ENCODE results near the gene PGBD5.

The PGBD5 gene

DNA sequence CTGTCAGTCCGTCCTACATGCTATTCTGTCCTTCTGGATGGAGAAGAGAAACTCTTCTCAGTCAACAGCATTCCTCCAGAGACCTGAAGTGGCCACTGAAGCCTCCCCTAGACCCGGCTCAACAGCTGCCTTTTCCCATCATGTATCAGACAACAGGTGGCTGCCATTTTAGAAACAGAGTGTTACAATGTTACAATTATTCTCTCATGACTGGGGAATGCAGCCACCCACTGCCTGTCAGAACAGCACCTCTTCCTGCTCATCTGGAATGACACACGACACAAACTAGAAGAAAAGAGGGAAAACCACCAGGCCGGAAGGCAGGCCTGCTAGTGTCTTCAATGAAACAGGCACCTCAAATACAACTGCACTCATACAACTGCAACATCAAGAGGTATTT is 105.3 kb downstream of the PGBD5 start:
- no peak for DNase-seq

DNA sequence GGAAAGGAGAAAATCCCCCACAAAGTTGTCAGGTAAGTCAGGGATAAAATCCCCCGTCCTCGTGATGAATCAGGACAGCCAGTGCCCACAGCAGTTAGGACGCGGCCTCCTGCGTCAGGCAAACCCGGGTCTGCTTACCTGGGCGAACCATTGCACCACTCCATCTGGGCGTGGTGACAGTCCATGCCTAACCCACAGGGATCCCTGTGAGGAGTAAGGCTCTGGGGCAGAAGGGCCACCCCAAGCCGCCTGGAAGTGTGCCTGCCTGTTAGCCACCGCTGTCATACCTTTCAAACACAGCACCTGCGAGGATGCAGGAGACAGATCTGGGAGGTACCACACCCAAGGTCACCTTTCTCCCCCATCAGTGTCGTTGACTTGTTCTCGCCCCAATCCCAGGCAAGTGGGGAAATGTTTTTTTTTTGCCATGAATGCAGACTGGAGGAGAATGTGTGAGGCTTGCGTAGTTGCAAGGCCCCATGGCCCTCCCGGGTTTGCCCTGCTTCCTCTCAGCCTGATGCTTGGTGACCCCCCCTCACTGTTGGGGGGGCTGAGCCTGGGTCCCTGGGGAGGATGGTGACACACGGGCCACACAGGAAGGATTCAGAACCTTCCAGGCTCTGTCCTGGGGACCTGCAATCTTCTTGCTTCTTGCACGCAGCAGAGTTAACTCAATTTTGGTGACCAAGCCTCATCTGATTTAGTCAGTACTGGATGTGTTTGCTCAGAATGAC is 107.0 kb downstream of the PGBD5 start:
- DNase-seq, result no peak

DNA sequence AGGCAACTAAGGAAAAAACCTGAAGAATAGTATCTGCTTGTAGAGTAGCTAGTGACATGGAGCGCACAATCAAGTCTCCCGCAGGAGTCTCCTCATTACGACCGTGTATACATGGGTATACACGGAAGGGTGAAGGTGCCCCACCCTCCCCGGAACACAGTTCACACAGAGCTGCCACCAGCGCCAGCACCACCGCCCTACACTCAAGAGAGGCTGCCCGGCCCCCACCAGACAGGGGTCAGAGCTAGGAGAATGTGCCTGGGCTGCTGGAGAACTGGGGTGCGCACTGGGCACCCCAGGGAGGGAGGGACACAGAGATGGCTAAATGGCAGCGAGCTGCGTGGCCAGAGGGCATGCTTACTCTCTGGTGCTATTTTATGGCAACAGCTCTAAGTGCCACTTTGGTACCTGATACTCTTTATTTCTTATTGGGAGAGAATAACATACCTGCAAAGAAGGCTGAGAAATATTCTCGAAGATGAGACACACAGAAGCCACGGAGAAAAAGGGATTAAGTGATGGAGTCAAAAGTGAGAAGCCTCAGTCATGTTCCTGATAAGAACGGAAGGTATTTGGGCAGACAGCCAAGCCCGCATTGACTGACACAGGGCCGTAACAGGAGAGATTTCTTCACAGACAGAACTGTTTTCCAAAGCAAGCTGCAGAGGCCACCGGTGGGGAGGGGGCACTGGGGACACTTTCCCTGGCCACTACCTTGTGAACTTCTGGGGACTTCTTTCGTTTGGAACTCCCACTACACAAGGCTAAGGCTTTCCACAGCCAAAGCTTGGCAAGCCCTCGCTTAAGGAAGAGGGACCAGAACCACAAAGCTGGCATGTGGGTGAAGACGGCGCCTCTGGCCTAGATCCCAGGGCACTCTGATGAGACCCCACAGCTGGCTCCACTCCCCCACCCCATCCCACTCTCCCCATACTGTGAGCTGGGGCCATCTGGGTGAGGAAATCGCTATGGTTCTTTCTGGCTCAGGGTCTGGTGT is 108.0 kb downstream of the PGBD5 start:
- no peak for DNase-seq

DNA sequence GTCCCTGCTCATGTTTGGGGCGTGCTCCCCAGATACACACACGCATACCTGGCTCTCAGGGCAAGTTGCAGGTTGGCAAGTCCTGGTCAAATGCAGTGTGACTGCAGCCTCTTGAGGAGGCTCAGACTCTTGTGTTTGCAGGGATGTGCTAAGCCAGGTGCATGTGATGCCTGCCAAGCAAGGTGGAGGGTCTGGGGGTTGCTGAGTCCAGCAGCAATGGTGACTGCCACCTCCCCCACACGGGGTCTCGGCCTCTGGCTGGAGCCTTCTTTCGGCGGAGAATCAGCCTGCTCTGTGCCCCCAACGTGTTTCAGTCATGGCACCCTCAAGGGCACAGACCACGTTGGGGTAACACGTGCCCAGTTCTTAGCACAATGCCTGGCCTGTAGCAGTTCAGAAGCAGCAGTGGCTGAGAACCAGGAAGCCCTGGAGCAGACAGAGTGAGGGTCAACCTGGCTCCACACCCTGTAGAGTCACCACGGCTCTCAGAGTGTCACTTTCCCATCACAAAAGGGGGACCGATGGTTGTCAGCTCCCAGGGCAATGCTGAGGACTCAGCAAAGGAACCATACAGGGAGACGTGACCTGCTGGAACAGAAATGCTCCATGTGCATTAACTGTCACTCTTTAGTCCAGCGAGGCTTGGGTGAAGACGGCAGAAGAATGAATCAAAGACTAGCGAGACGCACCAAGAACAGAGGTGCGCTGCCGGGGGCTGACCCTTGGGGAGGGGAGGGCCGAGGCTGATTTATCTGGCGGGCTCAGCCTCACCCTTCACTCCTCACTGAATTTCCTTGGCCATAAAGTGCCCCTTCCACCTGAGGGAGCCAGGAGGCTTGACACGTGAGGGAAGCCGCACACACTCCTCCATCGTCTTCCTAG is 109.0 kb downstream of the PGBD5 start:
- DNase-seq, result no peak

DNA sequence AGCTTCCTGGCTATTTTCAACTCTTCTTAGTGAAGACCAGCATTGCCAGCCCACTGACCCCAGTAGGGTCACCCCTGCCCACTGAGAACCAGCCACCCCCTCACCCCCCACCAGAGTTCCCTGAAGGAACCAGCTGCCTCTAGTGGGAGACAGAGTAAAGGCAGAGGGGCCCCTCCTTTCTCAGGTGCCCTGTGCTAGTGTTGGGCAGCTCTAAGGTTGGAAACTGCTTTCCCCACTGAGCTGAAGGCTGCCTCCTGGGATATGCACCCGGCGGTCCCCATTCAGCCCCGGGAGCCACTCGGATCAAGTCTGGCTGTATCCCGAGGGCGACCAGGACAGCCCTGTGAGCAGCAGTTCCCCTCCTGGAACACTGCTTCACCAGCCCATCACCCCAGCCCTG is 111.0 kb downstream of the PGBD5 start:
- DNase-seq, result no peak

DNA sequence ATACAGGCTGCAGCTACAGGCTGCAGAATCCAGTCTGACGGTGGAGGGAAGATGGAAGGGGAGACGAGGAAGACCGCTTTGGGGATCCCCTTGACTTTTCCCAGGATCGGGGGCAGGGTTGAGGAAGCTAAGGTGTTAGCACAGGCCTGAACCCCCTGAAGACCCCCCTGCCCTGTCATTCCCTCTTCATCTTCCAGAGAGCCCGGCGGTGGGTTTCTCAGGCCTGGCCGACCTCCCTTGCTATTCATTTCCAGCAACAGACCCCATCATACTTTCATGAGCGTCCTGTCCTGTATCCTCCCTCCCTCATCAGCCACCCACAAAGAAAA is 112.0 kb downstream of the PGBD5 start:
- DNase-seq, result no peak

DNA sequence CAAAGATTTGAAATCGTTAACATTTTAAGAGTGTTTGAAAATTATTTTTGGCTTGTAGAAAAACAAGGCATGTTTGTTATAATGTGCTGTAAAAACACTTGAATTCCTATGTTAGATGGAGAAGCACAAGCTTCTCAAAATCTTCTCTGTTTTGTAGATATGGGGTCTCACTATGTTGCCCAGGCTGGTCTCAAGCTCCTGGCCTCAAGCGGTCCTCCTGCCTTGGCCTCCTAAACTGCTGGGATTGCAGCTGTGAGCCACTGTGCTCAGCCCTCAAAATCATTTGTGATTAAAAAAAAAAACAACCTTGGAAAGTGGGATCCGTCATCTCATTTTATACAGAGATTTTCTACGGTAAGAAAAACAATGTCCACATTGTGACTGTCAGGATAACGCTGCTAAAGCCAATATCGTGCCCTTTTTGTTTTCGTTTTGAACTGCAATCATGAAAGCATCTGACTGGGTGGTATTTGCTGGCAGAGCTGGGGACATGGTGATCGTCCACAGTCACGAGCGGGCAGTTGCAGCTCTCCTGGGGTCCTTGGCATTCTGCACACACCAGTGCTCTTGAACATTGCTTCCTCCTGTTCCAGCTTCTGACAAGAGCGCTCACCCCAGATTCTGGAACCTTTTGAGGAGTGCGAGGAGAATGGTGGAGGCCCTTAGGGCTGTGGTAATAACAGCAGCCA is 112.5 kb downstream of the PGBD5 start:
- no peak for DNase-seq

DNA sequence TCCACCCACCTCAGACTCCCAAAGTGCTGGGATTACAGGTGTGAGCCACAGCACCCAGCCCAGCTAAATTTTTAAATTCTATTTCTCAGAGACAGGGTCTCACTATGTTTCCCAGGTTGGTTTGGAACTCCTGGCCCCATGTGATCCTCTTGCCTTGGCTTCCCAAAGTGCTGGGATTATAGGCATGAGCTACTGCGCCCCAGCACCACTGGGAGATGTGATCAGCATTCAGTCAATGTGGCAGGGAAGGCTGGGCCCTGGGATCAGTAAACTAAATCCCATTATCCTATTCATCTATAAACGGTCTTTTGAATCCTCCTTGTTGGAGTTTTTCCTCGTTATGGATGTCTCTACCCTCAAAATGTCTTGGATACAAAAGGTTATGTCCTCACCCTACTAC is 113.5 kb downstream of the PGBD5 start:
- no peak for DNase-seq

DNA sequence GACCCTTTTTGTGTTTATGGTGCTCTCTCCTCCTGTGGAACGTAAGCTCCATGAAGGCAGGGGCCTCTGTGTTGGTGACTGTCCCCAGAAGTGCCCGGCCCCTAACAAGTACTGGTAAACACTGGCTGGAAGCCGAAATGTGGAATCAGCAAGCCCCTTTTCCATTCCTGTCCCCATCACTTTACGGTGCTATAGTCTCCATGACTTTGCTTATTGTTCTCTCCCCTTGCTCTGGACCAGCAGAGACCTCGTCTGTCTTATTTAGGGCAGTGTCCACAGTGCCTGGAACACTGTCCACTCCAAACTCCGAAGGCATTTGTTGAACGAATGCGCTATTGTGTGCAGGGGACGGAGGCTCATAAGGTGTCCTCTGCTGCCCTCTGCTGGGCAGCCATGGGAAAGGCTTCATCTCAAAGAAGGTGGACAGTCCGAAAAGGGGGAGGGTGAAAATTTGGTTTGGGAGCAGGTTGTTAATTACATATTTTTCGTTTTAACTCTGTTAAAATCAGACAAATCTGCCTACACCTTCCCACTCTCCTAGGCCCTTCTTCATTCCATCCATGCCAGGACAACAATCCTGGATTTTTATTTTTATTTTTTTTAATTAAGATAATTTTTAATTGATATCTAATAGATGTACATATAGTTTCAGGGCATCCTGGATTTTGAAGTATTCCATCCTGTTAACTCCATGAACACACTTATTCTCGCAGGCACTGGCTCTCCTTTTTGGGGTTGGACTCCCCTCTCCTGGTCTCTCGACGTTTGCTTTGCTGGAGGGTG is 115.6 kb downstream of the PGBD5 start:
- DNase-seq, result peak; percentile 74

DNA sequence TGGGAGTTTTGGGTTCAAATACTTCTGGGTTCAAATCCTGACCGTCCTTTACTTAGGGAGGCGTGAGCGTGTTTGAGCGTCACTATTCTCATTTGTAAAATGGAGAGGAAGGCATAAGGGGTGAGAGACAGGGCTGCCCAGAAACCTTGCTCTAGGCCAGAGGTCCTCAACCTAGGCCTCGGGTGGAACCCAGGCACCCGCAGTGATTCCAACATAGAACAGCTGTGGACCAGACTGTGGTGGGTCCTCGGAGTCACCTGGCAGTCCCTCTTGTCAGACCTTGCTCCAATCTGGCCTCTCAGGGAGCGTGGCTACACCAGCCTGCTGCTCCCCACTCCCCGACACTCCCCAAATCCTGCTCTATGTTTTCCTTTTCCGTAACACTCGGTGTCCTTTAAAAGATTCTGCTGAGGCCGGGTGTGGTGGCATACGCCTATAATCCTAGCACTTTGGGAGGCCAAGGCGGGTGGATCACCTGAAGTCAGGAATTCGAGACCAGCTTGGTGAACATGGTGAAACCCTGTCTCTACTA is 116.4 kb downstream of the PGBD5 start:
- DNase-seq, result no peak

DNA sequence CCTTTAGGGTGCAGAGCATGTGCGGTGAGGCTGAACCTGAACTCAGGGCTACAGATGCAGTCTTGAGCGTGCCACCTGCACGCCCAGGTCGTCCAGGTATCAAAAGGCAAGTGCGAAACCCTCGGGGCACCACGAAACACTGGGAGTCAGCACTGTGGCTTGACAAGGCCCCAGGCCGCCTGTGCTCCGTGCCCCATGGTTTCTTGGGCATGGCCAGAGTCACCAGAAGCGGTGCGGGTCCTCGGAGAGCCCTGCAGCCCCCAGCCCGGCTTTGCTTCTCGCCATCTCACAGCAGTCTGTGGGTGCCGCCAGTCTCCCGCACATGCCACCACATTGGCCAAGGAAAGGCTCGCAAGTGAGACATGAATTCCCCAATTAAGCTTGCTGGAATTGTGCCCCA is 117.3 kb downstream of the PGBD5 start:
- DNase-seq, result no peak

DNA sequence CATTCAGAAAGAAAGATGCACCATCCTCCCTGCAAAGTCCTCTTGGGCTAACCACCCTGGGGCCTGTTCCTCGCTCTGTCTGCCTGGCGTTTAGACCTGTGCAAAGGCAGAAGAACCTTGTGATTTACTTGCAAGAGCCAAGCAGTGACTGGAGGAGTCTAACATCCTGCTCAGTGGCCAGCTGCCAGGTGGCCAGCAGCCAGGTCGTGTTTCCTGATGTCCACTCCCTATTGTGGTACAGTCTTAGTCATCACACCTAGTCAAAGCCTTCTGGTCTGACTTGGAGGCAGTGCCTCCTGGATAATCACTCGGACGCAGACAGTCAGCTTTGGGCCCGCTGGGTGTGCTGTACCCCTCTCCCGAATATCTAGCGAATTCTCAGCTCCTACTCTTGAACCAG is 118.1 kb downstream of the PGBD5 start:
- DNase-seq, result no peak

DNA sequence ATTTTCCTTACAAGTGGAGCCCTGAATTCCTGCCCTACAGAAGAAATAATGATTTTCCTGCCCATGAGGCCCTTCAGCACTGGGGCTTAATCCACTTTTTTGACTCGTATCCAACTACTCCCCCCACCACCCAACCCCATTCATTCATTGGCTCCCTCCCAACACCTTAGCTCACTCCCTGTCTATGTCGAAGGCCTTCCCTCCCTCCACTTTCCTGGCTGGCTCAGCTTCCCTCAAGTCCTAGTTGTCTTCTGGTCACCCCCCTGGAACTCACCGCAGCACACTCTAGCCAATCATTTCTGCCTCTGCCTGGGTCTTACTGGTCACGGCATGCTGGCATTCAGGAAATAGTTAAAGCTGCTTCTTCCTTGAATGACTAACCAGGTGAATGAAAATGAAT is 118.9 kb downstream of the PGBD5 start:
- DNase-seq, result no peak

DNA sequence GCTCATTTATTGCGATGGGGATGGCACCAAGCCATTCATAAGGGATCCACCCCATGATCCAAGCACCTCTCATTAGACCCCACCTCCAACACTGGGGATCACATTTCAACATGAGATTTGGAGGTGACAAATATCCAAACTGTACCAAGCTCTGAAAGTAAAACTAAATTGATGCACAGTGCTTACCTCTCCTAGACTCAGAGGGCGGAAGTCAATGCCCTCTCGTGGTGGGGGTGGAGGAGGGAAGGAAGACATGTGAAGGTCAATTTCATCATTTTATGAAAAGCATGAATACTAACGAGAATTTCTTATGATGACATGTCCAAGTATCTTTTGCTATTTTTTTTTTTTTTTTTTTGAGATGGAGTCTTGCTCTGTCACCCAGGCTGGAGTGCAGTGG is 120.0 kb downstream of the PGBD5 start:
- DNase-seq, result no peak

DNA sequence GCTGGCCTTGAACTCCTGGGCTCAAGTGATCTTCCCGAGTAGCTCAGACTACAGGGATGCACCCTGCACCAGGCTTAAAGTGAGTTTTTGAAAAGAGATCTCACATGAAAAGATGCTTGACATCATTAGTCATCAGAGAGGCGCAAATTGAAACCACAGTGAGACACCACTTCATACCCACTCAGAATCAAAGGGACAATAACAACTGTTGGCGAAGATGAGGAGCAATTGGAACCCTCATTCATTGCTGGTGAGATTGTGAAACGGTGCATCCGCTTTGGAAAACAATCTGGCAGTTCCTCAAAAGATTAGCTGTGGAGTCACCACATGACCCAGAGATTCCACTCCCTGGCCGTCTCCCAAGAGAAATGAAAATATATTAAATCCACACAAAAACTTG is 122.3 kb downstream of the PGBD5 start:
- no peak for DNase-seq

DNA sequence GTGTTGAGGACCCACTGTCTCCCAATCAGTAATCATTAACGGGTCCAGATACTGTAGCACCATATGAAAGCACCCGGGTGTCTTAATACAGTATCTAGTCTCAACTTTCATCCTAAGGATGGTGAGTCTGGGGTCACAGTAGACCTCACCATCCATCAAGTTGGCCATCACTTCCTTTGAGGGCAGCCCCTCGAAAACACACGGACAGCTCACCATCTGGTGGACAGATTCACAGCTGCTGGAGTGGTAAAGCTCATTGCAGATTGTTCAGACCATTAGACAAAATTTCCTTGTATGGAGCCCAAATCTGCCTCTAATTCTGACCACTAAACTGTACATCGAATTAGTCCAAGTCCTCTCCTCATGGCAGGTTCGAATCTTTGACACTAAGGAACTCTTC is 123.1 kb downstream of the PGBD5 start:
- DNase-seq, result no peak

DNA sequence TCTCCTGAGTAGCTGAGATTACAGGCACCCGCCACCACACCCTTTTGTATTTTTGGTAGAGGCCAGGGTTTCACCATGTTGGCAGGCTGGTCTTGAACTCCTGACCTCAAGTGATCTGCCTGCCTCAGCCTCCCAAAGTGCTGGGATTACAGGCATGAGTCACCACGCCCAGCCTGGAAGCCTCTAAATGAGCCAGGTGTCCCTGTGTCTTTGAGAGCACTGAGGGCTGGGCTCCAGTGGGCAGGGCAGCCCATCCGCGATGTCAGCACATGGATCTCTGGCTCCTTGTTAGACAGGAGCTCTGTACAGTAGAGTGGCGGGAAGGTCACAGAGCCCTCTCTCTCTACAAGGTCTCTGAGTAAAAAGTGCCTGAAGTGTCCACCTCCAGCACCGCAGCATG is 124.3 kb downstream of the PGBD5 start:
- DNase-seq, result no peak

DNA sequence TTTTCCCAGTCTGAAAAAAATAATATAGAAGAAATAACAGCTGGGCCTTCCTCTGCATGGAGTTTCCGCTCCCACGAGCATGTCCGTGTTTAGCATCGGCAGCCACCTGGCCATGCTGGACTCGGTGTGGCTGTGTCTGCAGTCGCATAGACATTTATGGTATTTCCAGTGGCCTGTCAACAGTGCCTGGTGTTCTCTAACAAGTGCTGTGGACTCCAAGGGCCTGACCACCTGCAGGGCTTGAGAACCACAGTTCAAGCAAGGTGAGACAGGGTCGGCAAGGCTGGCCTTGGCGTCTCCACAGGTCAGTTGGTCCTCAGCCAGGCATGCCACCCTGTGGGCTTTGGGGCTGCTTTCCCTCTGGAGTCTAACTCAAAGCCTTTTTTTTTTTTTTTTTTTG is 124.8 kb downstream of the PGBD5 start:
- no peak for DNase-seq

DNA sequence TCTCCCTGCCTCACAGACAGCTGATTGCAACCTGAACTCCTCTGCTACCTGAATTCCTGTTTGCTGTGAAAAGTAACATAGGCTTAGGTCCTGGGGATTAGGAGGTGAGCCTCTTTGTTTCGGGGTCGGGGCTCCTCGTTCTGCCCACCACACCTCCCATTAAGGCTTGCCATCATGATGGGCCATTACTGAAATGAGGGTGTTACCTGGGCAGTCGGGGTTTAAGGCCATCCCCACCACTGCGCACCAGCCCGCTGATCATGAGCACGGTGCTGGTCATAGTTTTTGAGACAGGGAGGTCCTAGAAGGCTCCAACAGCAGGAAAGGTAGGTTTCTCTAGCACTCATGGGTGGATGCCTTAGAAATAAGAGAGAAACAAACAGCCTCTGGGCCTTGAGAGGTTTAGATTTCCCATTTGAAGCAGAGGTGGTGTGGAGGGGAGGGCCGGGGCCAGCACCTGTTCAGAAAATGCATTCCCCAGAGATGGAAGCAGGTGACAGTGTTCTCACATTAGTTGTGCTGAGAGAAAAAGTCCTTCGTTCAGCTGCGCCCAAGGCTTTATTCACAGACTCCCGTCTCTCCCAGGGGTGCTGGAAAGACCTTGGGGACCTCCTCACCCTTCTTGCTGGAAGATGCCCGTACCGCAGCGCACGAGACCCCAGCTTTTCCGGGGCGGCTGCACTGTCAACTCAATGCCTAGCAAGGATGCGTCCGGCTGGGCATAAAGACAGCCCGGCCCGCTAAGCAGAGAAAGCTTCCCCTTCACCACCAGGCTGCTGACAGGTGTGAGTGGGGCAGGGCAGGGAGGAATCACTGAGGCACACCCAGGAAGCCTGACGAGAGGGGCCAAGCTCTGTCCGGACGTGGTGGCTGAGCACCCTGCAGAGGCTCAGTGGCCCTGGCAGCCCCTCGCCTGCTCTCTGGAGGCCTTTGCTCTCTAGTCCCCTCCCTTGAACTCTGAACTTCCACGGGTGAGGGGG is 125.5 kb downstream of the PGBD5 start:
- DNase-seq, result no peak
